ENCODE data around the gene SH3D19. TPM values are rescaled to one million over a fixed set of nuclear protein-coding genes. Genes with fewer than 3 reads are reported as not detected.
"Not testable (repeated sequence)": the region's sequence is repeated elsewhere in the genome, so short reads cannot be mapped to it uniquely, and the experiment has no call there.

Gene SH3D19
- total RNA-seq, 1 donor from 2014 or later: not detected

DNA sequence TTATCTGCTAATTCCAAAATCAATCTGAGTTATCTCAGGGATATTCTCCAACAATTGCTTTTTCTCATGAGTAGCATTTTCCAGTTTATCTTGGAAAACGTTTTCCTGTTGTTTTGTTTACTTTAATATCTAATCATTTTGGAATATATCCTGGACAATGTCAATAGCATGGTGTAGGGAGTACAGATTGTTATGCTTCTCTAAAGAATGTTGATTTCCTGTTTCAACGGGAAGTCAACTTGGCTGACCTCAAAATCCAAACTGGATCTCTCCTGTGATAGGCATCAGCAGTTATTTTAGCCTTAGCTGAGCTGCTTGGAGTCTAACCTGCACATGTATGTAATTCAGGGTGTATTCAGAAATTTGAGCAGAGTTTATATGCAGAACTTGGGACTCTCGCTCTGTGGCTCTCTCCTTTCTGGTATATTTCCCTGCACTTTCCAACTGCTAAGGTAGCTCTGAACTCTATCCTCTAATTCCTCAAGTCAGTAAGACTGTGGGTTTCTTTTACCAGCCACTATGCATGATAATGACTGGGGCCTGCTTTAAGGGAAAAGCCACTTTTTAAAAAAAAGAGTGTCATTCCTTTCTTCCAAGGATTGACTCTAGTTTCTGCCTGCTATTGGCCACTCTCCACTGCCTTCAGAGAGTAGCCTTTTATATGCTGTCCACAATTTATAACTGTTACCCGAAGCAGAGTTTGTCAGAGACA lies 40.7 kb downstream of the SH3D19 start:
- intact Hi-C loops (cut with micrococcal nuclease): no loop called here

DNA sequence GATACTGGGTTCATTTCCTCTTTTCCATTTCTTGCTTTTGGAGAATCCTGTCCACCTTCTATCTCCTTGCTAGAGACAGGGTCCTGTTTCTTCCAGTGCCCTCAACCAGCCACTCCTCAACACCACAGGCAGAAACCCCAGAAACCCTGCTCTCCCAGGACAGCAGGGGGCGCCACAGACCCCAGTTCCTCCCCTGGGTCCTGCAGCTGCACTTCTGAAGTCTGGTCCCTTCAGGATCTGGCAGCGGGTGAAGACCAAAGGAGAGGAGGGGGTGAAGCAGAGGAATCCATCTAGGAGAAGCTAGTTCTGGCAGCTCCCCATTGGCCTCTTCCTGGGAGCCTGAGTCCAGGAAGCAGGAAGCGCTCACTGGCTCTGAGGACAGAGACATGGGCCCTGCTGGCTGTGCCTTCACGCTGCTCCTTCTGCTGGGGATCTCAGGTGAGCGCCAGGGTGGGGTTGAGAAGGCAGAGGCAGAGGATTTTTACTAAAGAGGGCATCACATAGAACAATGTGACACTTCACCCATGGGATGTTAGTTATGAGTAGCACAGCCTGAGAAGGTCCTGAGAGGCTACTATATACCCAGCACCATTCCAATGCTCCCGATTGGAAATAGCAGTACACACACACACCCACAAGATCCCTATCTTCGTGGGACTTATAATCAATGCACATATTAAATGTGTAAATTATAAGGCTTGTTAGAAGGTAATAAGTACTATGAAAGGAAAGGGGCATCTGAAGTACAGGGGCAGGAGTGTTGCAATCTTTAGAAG lies 48.4 kb downstream of the SH3D19 start, which contains the start of gene PRSS48:
Gene PRSS48, plus strand, starts transcription at position 375 of the 776 bp plus-strand sequence. Its CDS starts 12 bp downstream, at position 387.
- intact Hi-C loops (cut with micrococcal nuclease): no loop called here

DNA sequence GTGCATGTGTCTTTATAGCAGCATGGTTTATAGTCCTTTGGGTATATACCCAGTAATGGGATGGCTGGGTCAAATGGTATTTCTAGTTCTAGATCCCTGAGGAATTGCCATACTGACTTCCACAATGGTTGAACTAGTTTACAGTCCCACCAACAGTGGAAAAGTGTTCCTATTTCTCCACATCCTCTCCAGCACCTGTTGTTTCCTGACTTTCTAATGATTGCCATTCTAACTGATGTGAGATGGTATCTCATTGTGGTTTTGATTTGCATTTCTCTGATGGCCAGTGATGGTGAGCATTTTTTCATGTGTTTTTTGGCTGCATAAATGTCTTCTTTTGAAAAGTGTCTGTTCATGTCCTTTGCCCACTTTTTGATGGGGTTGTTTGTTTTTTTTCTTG lies 56.5 kb downstream of the SH3D19 start:
- intact Hi-C loops (cut with micrococcal nuclease): not testable (repeated sequence)

DNA sequence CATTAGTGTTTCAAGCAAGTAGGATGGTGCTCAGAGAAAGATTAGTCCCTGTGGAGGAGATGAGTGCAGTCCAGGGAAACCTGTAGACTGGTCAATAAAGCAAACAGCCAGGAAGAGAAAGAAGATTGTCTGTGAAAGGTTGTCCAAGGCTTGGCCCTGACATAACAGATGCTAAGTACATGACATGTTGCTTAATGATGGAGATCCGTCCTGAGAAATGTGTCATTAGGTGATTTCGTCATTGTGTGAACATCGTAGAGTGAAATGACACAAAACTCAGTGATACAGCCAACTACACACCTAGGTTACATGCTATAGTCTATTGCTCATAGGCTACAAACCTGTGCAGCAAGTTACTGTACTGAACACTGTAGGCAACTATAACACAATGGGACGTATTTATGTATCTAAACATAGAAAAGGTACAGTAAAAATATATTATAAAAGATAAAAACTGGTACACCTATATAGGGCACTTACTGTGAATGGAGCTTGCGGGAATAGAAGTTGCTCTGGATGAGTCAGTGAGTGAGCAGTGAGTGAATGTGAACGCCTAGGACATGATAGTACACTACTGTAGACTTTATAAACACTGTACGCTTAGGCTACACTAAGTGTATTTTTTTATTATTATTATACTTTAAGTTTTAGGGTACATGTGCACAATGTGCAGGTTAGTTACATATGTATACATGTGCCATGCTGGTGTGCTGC lies 57.4 kb downstream of the SH3D19 start:
- intact Hi-C loops (cut with micrococcal nuclease): no loop called here

DNA sequence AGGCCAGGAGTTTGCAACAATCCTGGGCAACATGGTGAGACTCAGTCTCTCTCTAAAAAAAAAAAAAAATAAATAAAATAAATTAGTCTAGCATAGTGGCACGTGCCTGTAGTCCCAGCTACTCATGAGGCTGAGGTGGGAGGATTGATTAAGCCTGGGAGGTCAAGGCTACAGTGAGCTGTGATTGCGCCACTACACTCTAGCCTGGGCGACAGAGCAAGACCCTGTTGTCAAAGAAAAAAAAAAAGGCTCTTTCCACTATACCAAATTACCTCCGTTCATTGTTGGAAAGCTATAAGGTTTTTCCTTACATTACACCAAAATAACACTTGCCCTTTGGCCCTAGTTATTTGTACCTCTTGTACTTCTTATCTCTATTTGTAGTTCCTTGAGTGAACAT lies 58.3 kb downstream of the SH3D19 start:
- intact Hi-C loops (cut with micrococcal nuclease): no loop called here

DNA sequence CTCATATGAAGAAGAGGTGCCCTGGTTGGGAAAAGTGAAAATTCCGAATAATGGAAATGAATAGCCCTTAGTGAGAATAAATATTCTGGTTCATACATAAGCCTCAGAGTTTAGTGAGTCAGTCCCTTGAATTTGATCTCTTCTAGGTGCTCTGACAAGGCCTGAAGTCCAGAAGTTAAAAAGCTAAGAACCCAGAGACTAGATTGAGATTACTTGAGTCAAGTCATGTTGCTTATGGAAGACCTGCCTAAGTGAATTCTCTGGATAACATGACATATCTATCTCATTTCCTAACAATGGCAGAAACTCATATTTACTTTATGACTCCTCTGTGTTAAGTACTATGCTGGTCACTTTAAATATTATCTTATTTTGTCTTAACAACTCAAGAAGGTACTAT lies 58.9 kb downstream of the SH3D19 start:
- intact Hi-C loops (cut with micrococcal nuclease): no loop called here

DNA sequence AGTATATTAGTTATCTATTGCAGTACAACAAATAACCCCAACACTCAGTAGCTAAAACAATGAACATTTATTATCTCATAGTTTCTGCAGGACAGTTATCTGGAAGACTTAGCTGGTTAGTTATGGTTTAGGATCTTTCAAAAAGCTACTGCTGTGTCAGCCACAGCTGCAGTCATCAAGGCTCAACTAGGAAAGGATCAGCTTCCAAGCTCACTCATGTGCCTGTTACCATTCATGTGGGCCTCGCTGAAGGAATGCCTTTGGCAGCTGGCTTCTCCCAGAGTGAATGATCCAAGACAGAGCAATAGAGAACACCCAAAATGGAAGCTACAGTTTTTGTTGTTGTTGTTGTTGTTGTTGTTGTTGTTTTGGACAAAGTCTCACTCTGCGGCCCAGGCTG lies 62.0 kb downstream of the SH3D19 start:
- intact Hi-C loops (cut with micrococcal nuclease): no loop called here

DNA sequence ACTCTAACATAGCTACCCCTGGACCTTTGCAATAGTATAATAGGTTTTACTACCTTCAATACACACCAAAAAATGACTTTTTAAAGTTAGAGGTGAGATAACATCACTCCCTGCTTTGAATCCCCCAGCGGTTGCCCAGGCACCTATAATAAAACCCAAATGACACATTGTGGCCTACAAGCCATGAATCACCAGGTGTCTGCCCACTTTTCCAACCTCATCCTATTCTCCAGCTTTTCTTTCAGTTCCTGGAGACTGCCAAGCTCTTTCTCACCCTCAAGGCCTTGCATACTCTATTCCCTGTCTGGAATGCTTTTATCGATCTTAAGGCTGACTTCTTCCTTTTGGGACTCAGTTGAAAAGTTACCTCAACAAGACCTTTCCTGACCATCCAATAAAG lies 64.9 kb downstream of the SH3D19 start:
- intact Hi-C loops (cut with micrococcal nuclease): no loop called here

DNA sequence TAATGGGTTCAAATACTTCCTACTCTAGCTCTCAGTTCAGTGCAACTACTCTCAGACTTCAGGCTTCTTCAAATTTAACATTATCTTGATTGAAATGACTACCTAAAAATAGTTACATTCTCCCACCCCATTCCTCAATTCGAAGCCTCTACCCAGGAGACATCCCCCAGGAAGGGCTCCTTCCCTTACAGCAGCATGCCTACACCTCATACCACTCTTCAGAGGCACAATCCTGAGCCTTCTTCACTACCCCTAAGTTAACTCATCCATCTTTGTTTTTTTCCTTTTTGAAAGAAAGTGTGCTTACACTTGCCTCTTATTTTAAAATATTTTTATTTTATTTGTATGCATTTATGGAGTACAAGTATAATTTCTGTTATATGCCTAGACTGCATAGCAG lies 65.7 kb downstream of the SH3D19 start:
- intact Hi-C loops (cut with micrococcal nuclease): no loop called here

DNA sequence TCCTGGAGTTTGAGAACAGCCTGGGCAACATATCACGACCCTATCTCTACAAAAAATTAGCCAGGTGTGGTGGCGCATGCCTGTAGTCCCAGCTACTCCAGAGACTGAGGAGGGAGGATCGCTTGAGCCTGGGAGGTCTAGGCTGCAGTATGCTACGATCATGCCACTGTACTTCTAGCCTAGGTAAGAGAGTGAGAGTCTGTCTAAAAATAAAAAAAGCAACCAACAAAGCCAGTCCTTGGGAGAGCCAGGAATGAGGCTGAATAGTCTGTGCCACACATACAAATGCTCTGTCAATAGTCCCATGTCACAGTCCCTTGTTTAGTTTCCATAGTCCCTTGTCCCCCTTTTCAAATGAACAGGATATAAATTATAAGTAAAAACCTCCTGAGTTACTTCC lies 67.7 kb downstream of the SH3D19 start:
- intact Hi-C loops (cut with micrococcal nuclease): no loop called here

DNA sequence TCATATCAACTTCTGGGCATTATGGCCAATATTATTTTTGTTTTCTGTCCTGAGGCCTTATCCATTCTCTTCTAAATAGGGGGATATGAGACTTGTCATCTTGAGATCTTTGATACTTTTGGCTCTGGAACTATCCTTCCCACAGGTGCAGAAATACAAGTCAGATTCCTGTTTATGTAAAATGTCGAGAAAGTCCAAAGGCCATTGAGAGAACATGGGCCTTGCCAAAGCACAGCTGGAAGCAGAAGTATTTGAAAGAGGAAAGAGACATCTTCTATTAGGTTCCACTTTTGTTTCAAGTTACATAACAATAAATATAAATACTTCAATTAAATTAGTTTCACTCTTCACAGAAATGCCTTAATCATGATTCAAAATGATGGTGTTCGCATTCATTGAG lies 69.3 kb downstream of the SH3D19 start:
- intact Hi-C loops (cut with micrococcal nuclease): no loop called here

DNA sequence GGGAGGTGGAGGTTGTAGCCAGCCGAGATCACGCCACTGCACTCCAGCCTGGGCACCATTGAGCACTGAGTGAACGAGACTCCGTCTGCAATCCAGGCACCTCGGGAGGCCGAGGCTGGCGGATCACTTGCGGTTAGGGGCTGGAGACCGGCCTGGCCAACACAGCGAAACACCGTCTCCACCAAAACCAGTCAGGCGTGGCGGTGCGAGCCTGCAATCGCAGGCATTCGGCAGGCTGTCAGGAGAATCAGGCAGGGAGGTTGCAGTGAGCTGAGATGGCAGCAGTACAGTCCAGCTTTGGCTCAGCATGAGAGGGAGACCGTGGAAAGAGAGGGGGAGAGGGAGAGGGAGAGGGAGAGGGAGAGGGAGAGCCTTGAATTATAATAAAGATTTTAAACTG lies 69.7 kb downstream of the SH3D19 start:
- intact Hi-C loops (cut with micrococcal nuclease): not testable (repeated sequence)

DNA sequence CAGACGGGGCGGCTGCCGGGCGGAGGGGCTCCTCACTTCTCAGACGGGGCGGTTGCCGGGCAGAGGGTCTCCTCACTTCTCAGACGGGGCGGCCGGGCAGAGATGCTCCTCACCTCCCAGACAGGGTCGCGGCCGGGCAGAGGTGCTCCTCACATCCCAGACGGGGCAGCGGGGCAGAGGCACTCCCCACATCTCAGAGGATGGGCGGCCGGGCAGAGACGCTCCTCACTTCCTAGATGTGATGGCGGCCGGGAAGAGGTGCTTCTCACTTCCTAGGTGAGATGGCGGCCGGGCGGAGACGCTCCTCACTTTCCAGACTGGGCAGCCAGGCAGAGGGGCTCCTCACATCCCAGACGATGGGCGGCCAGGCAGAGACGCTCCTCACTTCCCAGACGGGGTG lies 70.2 kb downstream of the SH3D19 start:
- intact Hi-C loops (cut with micrococcal nuclease): not testable (repeated sequence)

DNA sequence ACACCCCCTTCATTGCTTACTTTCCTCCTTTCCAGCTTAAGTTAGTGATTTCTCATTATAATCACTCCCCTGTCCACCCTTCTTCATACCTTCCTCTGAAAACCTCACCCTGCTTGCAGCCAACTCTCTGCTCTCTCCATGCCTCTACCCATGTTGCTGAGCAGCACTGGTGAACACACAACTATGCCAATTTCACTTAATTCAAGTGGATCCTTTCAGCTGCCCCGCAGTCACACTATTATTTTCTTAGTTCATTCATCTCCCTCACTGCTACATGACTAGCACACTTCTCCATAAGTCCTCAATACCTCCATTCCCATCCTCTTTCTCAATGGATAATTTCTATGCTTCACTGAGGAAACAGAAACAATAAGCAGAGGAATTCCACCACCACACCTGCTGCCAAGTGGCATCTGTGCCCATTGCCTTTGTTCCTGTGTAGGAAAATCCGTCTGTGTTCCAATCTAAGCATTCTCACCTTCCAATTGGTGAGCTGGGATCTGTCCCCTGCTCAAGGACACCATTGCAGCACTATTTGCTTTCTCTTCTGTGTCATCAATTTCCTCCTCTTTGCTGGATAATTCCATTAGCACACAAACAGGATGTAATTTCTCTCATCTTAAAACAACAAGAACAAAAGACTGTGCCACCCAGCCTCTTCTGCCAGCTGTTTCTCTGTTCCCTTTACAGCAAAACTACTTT lies 73.7 kb downstream of the SH3D19 start:
- intact Hi-C loops (cut with micrococcal nuclease): no loop called here

DNA sequence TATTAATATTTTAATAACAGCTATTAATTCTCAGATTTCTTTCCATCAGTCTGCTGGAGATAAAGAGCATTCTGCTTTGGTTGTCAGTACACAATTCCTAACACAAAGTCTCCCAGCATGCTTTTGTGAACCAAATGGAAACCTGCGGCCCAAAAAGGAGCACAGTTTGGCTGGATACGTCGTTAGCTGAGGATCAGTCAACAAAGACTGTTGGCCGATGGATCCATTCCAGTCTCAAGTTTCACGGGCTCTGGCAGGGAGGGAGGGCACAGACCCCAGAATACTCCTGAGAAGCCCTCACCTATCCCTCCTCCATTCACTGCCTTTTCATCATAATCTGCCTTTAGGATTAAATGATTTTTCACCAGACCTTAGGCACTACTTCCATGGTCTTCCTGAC lies 74.7 kb downstream of the SH3D19 start:
- intact Hi-C loops (cut with micrococcal nuclease): no loop called here

DNA sequence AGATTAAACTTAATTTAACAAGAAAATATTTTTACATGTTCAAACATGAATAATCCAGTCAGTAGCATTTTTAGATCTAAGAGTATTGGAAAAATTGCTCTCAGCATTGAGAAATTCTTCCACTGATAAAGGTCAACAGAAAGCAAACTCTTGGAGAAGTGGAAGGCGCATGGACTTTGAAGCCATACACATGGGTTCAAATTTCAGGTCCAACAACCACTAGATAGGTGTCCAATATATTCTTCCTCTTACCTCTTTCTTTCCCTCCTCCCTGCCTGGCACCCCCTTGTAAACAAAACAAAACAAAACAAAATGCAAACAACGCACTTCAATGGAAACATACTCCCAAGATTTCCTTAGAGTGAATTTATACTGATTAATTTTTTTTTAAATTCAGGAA lies 76.9 kb downstream of the SH3D19 start:
- intact Hi-C loops (cut with micrococcal nuclease): no loop called here

DNA sequence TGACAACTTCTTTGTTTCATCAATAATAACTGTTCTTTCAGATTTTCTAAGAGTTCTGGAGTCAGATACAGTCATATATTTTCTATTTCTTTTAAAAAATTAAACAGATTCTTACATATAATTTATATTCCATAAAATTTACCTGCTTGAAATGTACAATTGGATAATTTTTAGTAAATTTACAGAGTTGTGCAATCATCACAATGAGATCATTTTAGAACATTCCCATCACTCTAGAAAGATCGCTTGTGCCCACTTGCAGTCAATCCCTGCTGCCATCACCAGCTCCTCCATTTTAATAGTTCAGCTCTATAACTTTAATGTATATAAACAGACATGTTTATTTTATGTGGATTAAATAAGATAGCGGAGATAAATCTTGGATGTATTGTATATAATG lies 78.0 kb downstream of the SH3D19 start:
- intact Hi-C loops (cut with micrococcal nuclease): no loop called here

DNA sequence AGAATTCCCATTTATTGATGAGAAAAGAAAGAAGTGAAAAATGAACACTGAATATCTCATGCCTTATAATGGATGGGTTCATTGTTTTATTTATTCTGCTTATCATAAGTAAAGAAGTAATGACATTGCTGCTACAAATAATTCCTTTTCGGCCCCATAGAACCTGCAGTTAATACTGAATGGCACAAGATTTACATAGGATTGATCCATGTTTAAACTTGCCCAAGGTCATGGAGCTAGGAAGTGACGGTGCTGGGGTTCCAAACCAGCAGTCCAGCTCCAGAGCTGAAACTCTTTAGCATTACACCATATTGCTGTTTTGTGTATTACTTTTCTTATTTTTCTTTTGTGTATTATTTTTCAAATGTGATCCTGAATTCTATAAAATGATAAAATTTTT lies 78.7 kb downstream of the SH3D19 start:
- intact Hi-C loops (cut with micrococcal nuclease): no loop called here

DNA sequence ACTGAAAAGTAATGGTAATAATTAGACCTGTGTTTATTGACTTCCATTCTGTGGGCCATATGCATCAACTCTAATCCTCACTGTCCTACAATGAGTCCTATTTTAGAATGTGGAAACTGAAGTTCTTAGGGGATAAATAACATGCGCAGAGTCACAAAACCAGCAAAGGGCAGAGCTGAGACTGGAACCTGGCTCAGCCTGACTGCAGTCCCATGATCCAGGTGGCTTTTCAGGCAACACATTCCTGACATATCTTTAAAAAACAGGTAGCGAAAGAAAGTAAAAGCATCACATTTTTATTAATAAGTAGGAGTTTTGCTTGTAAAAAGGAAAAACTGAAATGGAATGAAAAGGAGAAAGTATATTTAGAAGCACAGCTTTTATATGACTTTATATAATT lies 83.1 kb downstream of the SH3D19 start:
- intact Hi-C loops (cut with micrococcal nuclease): no loop called here

DNA sequence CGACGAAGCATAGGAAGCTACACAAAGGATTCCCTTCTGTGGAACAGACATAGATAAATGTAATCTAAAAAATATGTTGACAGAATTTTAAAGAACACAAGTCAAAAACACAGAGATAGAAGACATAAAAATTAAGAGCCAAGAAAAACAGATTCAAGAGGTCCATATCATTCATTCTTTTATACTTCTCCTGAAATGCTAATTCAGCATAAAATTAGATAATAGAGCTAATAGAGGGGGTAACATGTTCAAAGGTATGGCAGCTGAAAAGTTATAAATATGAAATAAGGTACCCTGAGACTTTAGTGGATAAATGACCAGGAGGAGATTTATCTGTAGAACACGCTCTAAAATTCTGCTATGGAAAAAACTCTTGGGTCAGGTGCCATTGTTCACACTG lies 85.8 kb downstream of the SH3D19 start:
- intact Hi-C loops (cut with micrococcal nuclease): no loop called here

DNA sequence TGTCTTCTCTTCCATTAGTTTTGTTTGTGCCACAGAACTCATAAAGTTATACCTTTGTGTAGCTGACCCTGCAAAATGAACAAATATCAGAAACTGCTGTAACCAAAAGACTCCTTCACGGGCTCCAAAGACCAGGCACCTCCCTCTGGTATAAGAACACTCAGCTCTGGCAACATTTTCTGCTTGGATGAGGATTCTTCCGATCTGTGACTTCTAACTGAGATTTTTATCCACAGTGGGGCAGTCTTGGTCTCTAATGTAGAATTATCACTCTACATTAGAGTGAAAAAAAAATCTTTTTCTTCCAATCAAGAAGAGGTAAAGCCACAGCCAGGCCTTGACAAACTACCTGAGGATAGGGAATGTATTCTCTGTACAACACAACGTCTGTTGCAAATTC lies 86.9 kb downstream of the SH3D19 start:
- intact Hi-C loops (cut with micrococcal nuclease): no loop called here

DNA sequence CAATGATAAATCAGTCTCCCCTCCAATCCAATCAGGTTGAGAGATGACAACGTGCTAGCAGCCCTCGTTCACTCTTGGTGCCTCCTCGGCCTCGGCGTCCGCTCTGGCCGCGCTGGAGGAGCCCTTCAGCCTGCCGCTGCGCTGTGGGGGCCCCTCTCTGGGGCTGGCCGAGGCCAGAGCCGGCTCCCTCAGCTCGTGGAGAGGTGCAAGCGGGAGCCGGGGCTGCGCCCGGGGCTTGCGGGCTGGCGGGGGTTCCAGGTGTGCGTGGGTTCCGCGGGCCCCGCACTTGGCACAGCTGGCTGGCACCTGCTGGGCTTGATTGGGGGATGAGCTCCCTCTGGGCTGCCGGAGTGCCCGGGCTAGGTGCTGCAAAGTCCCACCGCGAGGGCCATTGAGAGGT lies 89.4 kb downstream of the SH3D19 start:
- intact Hi-C loops (cut with micrococcal nuclease): no loop called here

All from T-helper 2 cell treated with Interferon-gamma antibody and Interleukin-4, amounts not matched to agents 100 ng/mL and 5 ng/mL, for 36 hours (primary cell).